Transverse colon (tissue), 4 donors: Measurements from ENCODE around the gene EIF6. TPM values are rescaled to one million over a fixed set of nuclear protein-coding genes. Genes with fewer than 3 reads are reported as not detected.

Experiments used
- DNase-seq: peaks from one replicate; pipeline ENCODE4 v3.0.0-alpha.2; 2019
- H3K27ac ChIP-seq, 4 donors: fragments of 200-600 bp; sonication (generic); 2 replicates each; pipeline ENCODE4 v1.5.1; 2016 to 2018; ENCODE audit warnings: inconsistent platforms in 4 of 4
- H3K27me3 ChIP-seq: fragments of 200-600 bp; sonication (generic); 2 replicates; pipeline ENCODE4 v1.5.1; 2017; ENCODE audit warnings: inconsistent platforms
- H3K36me3 ChIP-seq, 4 donors: fragments of 200-600 bp; sonication (generic); 2 replicates each; pipeline ENCODE4 v1.5.1; 2017 to 2019; ENCODE audit warnings: inconsistent platforms in 4 of 4
- H3K4me1 ChIP-seq, 4 donors: fragments of 200-600 bp; sonication (generic); 2 replicates each; pipeline ENCODE4 v1.5.1; 2017 to 2020; ENCODE audit warnings: inconsistent platforms in 4 of 4
- H3K4me3 ChIP-seq, 4 donors: fragments of 200-600 bp; sonication (generic); 1 replicate in 1 of 4; 2 replicates in 3 of 4; pipeline versions ENCODE4 v1.5.1 to v1.6.1; 2017 to 2019; ENCODE audit warnings: inconsistent platforms in 4 of 4
- H3K9me3 ChIP-seq, 2 donors: fragments of 200-600 bp; sonication (generic); 2 replicates each; pipeline ENCODE4 v1.5.1; 2017 to 2019; ENCODE audit warnings: inconsistent platforms in 2 of 2
- EP300 ChIP-seq: sonication (generic); formaldehyde crosslinking; IDR thresholded peaks from one replicate; pipeline ENCODE4 v1.6.1; 2017; ENCODE audit warnings: antibody characterized with exemption, low read depth
- POLR2A ChIP-seq: fragments of 450-650 bp; IDR thresholded peaks from one replicate; pipeline ENCODE4 v1.6.1; 2016; ENCODE audit warnings: antibody characterized with exemption, mild to moderate bottlenecking, moderate library complexity
- POLR2AphosphoS5 ChIP-seq, 3 donors: sonication (generic); formaldehyde crosslinking; IDR thresholded peaks; one replicate each; pipeline ENCODE4 v1.6.1; 2016; ENCODE audit warnings: antibody characterized with exemption in 3 of 3
- WGBS, 2 donors: methylation state at CpG; one replicate each; pipeline ENCODE4 v1.1.5; 2018; ENCODE audit warnings: low coverage in 1 of 2; 5-methylcytosine and 5-hydroxymethylcytosine counted together
- in situ Hi-C, 4 donors: fragments of 200-750 bp; cut with MboI; loops; one replicate each; pipeline versions ENCODE4 v1.15.0 to v1.15.1; 2017; ENCODE audit warnings: low sequenced_read_pairs in 3 of 4, low pct_ligation_motif_present in 1 of 4, low pct_unique_long_range_greater_than_20kb in 1 of 4
- intact Hi-C: fragments of 100-400 bp; cut with DNase I; formaldehyde crosslinking; loops from one replicate; pipeline ENCODE4 v1.15.1; 2023; ENCODE audit warnings: low total_unique reads
- total RNA-seq, 4 donors: library from RNA; depleted of rRNA; stranded (reverse); fragments of >200 nt; gene quantifications; one replicate each; pipeline ENCODE4 v1.1.0, GENCODE V29; 2016
- TF ChIP-seq, protein P1 (sequence below), 5 experiments: fragments of 200-600 bp in 3 of 5; fragments of 450-650 bp in 2 of 5; sonication (generic) in 3 of 5; IDR thresholded peaks; 1 replicate in 2 of 5; 2 replicates in 3 of 5; pipeline ENCODE4 v1.5.1; 2016 to 2017; ENCODE audit warnings: antibody characterized with exemption in 5 of 5, inconsistent platforms in 3 of 5, mild to moderate bottlenecking in 2 of 5, moderate library complexity in 1 of 5

The EIF6 gene
- total RNA-seq, 4 donors from 2014 or later = 54.9 to 168 (median 100) TPM

DNA sequence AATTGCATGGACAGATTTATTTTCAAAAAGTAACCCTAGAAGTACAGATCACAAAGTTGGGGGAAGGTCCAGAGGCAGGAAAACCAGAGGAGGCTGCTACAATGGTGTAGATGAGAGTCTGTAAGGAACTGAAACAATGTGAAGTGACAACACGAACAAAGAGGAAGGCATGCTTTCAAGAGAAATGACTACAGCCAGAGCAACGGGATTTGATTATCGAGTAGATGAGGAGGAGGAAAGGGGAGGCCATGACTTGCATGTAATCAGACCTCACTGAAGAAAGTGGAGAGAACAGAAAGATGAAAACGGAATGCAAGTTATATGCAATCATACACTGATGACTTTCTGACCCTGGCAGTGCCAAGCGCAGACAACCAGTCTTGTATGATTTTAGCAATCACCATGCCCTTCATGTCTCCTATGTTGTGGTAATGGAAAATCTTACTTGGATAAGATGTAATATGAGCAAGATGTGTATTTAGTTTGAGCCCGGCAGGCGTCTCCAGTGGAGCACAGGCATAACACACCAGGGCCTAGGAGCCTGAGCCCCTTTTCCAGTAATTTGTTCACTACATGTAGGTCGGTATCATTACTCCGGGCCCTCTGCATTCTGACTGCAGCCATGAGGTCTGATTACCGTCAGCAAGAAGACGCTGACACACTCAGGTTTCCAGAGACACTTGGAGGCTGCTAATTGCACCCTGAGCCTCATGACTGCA is 41.6 kb upstream of the EIF6 start:
- H3K27ac ChIP-seq = peak overlapping the region; percentile 62 to 72 (median 70)
- peaks cover 8 to 39% (median 26%) of the 10 kb centered on the region in 4 donors for H3K4me1 ChIP-seq
- DNase-seq = no peak
- H3K36me3 ChIP-seq = no peaks in the 10 kb centered on the region
- 62 to 79% methylated on average over 7 to 11 of the region's 11 CpGs for WGBS, 2 donors
- intact Hi-C loops (loop anchor here (5.0 kb wide), 1 partner anchor 264 kb away; no protein-coding TSS in a partner anchor), in situ Hi-C loops (no loop called here)
- no peak overlapping the region for H3K4me3 ChIP-seq
- H3K9me3 ChIP-seq = no peaks in the 10 kb centered on the region
- no peaks in the 10 kb centered on the region for H3K27me3 ChIP-seq
- TF ChIP-seq POLR2AphosphoS5 (IDR thresholded peaks at IDR 0.05) (no peak), EP300 (no peak), POLR2A (no peak)
- TF ChIP-seq, protein P1, sequence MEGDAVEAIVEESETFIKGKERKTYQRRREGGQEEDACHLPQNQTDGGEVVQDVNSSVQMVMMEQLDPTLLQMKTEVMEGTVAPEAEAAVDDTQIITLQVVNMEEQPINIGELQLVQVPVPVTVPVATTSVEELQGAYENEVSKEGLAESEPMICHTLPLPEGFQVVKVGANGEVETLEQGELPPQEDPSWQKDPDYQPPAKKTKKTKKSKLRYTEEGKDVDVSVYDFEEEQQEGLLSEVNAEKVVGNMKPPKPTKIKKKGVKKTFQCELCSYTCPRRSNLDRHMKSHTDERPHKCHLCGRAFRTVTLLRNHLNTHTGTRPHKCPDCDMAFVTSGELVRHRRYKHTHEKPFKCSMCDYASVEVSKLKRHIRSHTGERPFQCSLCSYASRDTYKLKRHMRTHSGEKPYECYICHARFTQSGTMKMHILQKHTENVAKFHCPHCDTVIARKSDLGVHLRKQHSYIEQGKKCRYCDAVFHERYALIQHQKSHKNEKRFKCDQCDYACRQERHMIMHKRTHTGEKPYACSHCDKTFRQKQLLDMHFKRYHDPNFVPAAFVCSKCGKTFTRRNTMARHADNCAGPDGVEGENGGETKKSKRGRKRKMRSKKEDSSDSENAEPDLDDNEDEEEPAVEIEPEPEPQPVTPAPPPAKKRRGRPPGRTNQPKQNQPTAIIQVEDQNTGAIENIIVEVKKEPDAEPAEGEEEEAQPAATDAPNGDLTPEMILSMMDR (IDR thresholded peaks at IDR 0.05) = no peak

DNA sequence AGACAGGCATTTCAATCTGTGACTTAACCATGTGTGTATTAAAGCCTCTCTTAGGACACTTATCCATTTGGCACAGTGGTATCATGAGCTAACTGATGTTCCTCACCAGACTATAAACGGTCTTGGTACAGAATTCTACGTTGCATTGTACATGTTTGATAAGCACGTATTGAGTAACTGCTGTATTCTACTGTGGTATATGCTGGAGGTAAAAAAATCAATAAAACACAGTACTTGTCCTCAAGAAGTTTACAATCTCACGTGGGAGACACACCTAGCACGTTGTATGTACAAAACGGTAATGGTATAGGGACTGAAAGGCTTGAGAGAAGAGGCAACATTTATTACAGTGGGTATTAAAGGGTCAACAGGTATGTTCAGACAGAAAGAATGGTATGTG is 40.8 kb upstream of the EIF6 start:
- no peak for DNase-seq
- 50 to 56% methylated on average over 6 of the region's 6 CpGs for WGBS, 2 donors
- H3K4me3 ChIP-seq = no peak overlapping the region
- TF ChIP-seq, protein P1 (IDR thresholded peaks at IDR 0.05) = no peak
- TF ChIP-seq POLR2A (no peak), EP300 (no peak), POLR2AphosphoS5 (IDR thresholded peaks at IDR 0.05) (no peak)
- intact Hi-C loops (loop anchor here (5.0 kb wide), 1 partner anchor 263 kb away; no protein-coding TSS in a partner anchor), in situ Hi-C loops (no loop called here)
- no peaks in the 10 kb centered on the region for H3K9me3 ChIP-seq
- H3K27me3 ChIP-seq = no peaks in the 10 kb centered on the region
- H3K36me3 ChIP-seq = no peaks in the 10 kb centered on the region
- H3K27ac ChIP-seq = peak overlapping the region; percentile 62 to 72 (median 70)
- peaks cover 9 to 39% (median 29%) of the 10 kb centered on the region in 4 donors for H3K4me1 ChIP-seq

DNA sequence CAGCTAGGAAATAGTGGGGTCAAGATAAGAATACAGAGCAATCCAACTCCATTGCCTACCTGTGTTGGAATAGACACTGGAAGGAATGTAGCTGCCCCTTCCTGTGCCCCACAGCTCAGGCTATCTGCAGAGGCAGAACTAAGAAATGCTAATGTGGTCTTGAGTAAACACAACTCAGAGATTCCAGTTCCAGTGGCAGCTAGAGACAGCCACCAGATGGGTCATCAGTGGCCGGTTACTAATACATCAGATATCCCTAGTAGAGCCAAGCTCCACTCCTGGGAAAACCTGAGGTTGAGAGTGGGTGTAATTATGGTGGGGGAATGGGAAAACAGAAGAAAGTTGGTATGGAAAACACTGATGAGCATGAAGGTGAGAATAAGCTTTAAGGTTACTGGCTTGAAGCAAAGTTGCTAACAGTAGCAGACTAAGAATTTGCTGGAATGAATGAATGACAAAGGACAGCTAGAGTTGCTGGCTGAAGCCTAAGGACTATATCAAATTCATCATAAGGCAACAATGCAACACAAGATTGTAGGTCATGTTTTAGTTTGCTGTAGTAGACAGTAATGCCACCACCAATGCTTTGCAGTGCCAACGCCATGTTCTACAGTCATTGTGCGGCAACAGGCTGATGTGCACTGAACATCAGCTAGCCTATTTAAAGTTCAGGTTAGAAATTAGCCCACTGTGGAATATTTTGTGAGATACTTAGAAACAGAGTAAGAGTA is 36.0 kb upstream of the EIF6 start:
- Histone ChIP-seq H3K36me3 (no peaks in the 10 kb centered on the region), H3K9me3 (no peaks in the 10 kb centered on the region), H3K4me3 (no peak overlapping the region), H3K4me1 (peaks cover 20 to 35% (median 32%) of the 10 kb centered on the region in 4 donors), H3K27me3 (no peaks in the 10 kb centered on the region), H3K27ac (peak overlapping the region; percentile 80 to 88 (median 83))
- in situ Hi-C loops = no loop called here
- 93% methylated on average over 3 of the region's 3 CpGs; no CpG with 5 or more reads in 1 of the 2 donors for WGBS, 2 donors
- intact Hi-C loops = loop anchor here (1.0 kb wide), 1 partner anchor 40 kb away; no protein-coding TSS in a partner anchor
- no peak for DNase-seq
- no peak for TF ChIP-seq POLR2AphosphoS5 (IDR thresholded peaks at IDR 0.05)
- no peak for TF ChIP-seq EP300
- TF ChIP-seq POLR2A = no peak
- TF ChIP-seq, protein P1 (IDR thresholded peaks at IDR 0.05) = no peak

DNA sequence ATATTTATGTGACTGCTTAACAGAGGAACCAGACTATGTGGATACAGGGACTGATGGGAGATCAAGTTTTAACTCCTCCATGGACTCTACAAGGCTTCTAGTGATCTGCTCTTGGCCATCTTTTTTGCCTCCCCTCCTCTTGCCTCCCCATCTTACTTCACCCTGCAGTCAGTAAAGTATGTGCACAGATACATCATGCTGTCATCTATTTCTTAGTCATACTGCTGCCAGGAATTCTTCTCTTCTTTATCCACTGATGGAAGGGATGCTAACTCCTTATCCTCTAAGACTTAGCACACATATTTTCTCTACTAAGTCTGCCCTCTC is 35.3 kb upstream of the EIF6 start:
- Histone ChIP-seq H3K9me3 (no peaks in the 10 kb centered on the region), H3K36me3 (no peaks in the 10 kb centered on the region), H3K4me1 (peaks cover 20 to 41% (median 32%) of the 10 kb centered on the region in 4 donors), H3K4me3 (no peak overlapping the region), H3K27me3 (no peaks in the 10 kb centered on the region), H3K27ac (peak overlapping the region; percentile 80 to 88 (median 83))
- DNase-seq = no peak
- intact Hi-C loops = loop anchor here (1.0 kb wide), 1 partner anchor 40 kb away; no protein-coding TSS in a partner anchor
- in situ Hi-C loops = no loop called here
- TF ChIP-seq POLR2A = no peak
- TF ChIP-seq EP300 = no peak
- no peak for TF ChIP-seq POLR2AphosphoS5 (IDR thresholded peaks at IDR 0.05)
- TF ChIP-seq, protein P1 (IDR thresholded peaks at IDR 0.05) = no peak
